BJ (cell line): ENCODE results near the gene FHIP1A. TPM values are rescaled to one million over a fixed set of nuclear protein-coding genes. Genes with fewer than 3 reads are reported as not detected.

Experiments
- CTCF ChIA-PET: fragments of 350-600 bp; formaldehyde crosslinking; extraction: SDS; loops from one replicate; lab custom pipeline; 2021; ENCODE audit warnings: antibody characterized with exemption, inconsistent platforms; lab: Yijun Ruan, JAX
- POLR2A ChIA-PET: fragments of 300-600 bp; sonication (Branson Sonifier 250); formaldehyde crosslinking; extraction: SDS; loops from one replicate; lab custom pipeline; 2021; ENCODE audit warnings: antibody characterized with exemption; lab: Charles Lee
- DNase-seq: peaks from one replicate; pipeline ENCODE4 v3.0.0-alpha.2; 2011; ENCODE audit warnings: low read depth
- H3K27me3 ChIP-seq: 2 replicates; pipeline ENCODE4 v1.6.0; 2011; ENCODE audit warnings: low read length; ENCODE audit not compliant: control insufficient read depth, insufficient read depth
- H3K36me3 ChIP-seq: 2 replicates; pipeline ENCODE4 v1.5.1; 2011; ENCODE audit warnings: low read length; ENCODE audit not compliant: control insufficient read depth, insufficient read depth
- H3K4me3 ChIP-seq: 2 replicates; pipeline ENCODE4 v1.5.1; 2011; ENCODE audit warnings: low read depth, mild to moderate bottlenecking, control low read depth, low read length
- CTCF ChIP-seq: IDR thresholded peaks from 2 replicates; pipeline ENCODE4 v1.5.1; 2011; ENCODE audit warnings: low read depth, mild to moderate bottlenecking, control low read depth, inconsistent platforms, low read length, moderate library complexity; ENCODE audit not compliant: insufficient read depth
- polyA plus RNA-seq: library from polyadenylated mRNA; depleted of rRNA; stranded (reverse); fragments of >200 nt; gene quantifications from 2 replicates; pipeline ENCODE4 v1.2.3, GENCODE V29; 2011

Gene FHIP1A
- polyA plus RNA-seq, 1 experiment: 0.28 TPM

GRCh38 chr4:151418385-151418784 is 9.4 kb downstream of the FHIP1A start:
- DNase-seq: peak; percentile 52
- ChIA-PET CTCF (interaction anchor here (1.2 kb wide), 1 partner anchor 9 kb away, joined by 3 read pairs; no protein-coding TSS in a partner anchor), POLR2A (interaction anchor here (0.6 kb wide), 1 partner anchor 119 kb away, joined by 3 read pairs; no protein-coding TSS in a partner anchor)
- no peak overlapping the region for H3K4me3 ChIP-seq
- H3K36me3 ChIP-seq: no peaks in the 10 kb centered on the region
- TF ChIP-seq CTCF: no peak
- no peaks in the 10 kb centered on the region for H3K27me3 ChIP-seq

- ChIA-PET CTCF (no interaction called here), POLR2A (no interaction called here)
- no peaks in the 10 kb centered on the region for H3K27me3 ChIP-seq
- TF ChIP-seq CTCF: no peak
- no peak for DNase-seq
- H3K36me3 ChIP-seq: no peaks in the 10 kb centered on the region
- H3K4me3 ChIP-seq: no peak overlapping the region
Observed at GRCh38 chr4:151418856-151419255, 9.9 kb downstream of the FHIP1A start.

GRCh38 chr4:151420250-151420807 is 11.4 kb downstream of the FHIP1A start:
- no peaks in the 10 kb centered on the region for H3K36me3 ChIP-seq
- POLR2A ChIA-PET: no interaction called here
- H3K4me3 ChIP-seq: no peak overlapping the region
- CTCF ChIA-PET: interaction anchor here (1.0 to 1.3 kb wide), 2 partner anchors 10 to 303 kb away, joined by 3 read pairs; no protein-coding TSS in a partner anchor
- H3K27me3 ChIP-seq: no peaks in the 10 kb centered on the region
- TF ChIP-seq CTCF: no peak
- DNase-seq: no peak

GRCh38 chr4:151422854-151423253 is 13.9 kb downstream of the FHIP1A start:
- ChIA-PET CTCF (no interaction called here), POLR2A (no interaction called here)
- Histone ChIP-seq H3K27me3 (no peaks in the 10 kb centered on the region), H3K36me3 (no peaks in the 10 kb centered on the region), H3K4me3 (no peak overlapping the region)
- DNase-seq: no peak
- no peak for TF ChIP-seq CTCF

GRCh38 chr4:151426513-151426912 is 17.5 kb downstream of the FHIP1A start:
- Histone ChIP-seq H3K36me3 (no peaks in the 10 kb centered on the region), H3K4me3 (no peak overlapping the region), H3K27me3 (no peaks in the 10 kb centered on the region)
- DNase-seq: no peak
- ChIA-PET CTCF (interaction anchor here (1.0 kb wide), 1 partner anchor 32 kb away, joined by 4 read pairs; no protein-coding TSS in a partner anchor), POLR2A (no interaction called here)
- TF ChIP-seq CTCF: no peak
